Femur (tissue), 1 donor: ENCODE data around the gene DNAAF1.

Source experiments
- DNase-seq: peaks from one replicate; pipeline ENCODE4 v3.0.0-alpha.2; 2017

Gene DNAAF1

DNA sequence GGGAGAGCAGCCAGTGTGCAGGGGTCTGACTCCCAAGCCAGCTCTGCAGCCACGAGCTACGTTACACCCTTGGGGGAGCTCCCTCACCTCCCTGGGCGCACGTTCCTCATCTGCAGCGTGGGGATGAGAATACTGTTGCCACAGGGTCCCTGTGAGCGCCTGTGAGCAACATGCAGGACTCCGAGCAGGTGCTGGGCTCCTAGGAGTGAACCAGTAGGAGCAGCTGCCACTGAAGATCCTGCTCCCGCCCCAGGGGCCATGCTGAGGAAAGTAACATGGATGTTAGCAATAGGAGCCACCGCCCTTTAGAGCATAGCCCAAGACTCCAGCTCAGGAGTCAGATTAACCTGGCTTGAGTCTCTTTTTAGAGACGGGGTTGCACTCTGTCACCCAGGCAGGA lies 15.9 kb downstream of the DNAAF1 start:
- DNase-seq = no peak

DNA sequence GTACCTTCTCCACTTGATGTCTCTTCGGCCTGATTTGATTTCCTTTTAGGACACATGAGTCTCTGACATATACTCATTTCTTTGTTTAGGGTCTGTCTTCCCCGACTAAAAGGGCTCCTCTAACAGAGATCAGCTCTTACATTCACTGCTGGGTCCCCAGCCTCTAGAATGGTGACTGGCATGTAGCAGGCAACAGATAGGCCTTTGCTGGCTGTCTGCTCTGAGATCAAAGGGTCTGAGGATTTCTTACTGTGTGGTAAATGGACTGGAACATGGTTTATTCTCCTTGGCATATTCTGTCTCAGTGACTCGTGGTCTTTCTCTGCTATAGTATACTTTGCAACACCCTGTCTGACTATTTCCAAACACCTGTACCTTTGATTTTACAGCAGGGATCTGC lies 16.7 kb downstream of the DNAAF1 start:
- DNase-seq = no peak

DNA sequence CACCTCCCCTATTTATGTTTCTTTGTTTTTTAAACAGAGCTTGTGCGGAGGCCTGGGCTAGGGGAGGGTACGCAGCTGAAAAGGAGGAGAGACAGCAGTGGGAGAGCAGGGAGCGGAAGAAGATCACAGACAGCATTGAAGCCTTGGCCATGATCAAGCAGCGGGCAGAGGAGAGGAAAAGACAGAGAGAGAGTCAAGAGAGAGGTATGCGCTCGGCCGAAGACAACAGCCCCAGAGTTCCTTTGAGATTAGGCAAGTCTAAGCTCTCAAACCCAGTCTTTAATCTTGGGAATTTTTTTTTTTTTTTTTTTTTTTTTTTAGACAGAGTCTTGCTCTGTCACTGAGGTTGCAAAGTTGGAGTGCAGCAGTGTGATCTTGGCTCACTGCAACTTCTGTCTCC lies 20.6 kb downstream of the DNAAF1 start:
- no peak for DNase-seq

DNA sequence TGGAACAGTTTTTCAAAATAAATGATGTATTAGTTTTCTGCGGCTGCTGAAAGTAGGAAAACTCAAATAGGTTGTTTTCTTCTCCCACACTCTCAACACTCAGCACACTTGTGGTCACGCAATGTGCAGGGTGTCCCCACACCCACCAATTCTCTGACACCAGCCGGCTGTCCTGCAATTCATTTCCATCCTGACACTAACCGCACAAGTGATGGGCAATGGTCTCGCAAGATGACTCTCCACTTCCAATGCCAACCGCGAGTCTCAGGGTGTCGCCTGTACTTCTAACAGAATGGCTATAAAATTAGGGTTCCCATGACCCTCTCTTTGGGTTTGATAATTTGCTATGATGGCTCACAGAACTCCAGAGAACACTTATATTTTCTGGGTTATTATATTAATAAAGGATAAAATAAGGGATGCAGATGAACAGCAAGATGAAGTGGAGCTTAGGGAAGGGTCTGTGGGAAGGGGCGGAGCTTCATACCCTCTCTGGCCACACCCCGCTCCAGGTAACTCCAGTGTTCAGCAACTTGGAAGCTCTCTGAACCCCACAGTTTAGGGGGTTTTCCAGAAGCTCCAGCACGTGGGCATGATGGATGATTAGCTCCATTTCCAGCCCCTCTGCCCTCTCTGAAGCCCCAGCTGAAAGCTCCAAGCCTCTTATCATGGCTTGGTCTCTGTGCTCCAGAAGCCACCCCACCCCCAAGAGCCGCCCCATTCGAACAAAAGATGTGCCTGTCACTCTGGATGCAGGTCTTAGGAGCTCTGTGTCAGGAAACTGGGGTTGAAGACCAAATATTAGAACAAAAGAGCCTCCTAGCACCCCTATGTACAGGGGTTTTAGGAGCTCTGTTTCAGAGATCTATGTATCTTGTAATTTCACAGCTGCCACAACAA lies 21.9 kb downstream of the DNAAF1 start:
- no peak for DNase-seq

DNA sequence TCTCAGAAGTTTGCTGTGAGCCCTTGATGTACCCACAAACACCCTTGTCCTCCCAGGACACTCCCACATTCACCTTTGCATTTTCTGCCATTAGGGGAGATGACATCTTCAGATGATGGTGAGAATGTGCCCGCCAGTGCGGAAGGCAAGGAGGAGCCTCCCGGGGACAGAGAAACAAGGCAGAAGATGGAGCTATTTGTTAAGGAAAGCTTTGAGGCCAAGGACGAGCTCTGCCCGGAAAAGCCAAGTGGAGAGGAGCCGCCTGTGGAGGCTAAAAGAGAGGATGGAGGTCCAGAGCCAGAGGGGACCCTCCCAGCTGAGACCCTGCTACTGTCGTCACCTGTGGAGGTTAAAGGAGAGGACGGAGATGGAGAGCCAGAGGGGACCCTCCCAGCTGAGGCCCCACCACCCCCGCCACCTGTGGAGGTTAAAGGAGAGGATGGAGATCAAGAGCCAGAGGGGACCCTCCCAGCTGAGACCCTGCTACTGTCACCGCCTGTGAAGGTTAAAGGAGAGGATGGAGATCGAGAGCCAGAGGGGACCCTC lies 24.7 kb downstream of the DNAAF1 start:
- no peak for DNase-seq

DNA sequence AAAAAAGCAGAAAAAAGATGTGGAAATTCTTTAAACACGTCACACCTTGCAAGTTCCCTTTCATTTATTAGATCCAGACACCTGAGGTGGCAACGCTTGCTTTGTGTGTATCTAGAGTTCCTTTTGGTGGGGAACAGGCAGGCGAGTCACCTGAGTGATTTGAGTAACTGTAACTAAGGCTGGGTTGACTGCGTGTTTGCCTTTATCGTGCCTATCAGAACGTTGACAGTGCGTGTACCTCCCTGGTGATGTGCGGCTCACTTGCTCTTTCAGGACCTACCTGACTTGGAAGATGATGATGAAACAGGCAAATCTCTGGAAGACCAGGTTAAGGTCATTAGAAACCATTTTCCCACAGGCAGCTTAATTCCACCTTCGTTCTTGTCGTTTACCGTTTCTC lies 29.3 kb downstream of the DNAAF1 start:
- no peak for DNase-seq

DNA sequence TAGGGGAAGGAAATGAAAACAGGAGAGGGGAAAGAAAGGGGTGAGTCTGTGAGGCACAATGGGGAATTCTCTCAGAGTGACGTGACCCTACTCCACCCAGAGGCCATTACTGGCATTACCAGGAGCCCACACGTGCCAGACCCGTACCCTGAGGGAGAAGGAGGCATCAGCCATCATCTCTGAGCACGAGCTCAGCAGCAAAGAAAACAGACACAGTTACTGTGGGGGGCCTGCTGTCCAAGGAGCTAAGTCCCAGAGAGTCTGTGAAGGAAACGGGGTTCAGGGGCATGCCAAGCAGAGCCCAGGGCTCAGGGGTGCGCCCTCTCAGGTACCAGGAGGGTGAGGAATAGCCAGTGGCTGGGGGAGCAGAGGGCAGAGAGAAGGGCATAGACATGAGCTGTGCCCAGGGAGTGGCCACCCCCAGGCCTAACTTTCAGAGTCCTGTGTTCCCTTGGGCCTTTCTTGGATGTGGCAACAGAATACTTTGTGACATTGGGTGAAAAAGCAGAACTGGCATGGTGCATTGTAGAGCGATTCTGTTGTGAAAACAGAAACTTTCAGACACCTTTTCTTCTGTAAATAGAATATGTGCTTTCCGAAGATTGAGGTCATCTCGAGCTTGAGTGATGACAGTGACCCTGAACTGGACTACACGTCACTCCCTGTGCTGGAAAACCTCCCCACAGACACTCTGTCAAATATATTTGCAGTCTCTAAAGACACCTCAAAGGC lies 30.4 kb downstream of the DNAAF1 start:
- DNase-seq = no peak

DNA sequence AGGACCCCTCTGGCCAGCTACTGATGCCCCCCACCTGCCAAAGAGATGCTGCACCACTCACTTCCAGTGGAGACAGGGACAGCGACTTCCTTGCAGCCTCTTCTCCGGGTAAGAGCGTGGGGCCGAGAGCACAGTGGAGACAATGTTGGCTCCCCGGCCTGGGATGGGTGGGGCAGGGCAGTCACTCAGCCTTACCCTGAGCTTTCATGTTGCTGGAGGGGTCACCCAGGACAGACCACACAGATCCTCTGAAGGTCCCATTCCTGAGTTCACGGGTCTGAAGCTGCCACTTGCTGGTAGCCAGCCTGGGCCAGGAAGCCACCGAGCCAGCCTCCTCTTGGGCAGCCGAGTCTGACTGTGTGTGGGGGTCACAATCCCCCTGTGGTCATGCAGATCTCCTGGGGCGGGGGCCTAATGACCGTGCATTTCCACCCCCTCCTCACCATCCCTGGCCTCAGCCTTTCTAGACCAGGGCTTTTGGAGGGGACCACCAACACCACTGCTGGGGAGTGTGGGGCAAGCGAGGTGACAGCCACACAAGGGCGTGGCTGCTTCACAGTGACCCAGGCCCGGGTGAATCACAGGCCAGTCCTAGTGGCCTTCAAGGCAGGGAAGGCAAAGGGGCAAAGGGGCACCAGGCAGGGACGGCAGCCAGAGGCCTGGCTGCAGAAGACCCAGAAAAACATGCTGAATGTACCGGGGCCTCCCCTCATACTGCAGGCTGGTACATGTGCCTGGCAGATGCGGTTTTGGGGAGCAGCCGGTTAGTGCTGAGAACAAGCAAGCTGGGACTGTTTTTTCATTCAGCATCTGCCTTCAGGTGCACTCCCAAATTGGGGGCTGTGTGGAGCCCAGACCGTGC lies 31.3 kb downstream of the DNAAF1 start:
- DNase-seq = no peak

DNA sequence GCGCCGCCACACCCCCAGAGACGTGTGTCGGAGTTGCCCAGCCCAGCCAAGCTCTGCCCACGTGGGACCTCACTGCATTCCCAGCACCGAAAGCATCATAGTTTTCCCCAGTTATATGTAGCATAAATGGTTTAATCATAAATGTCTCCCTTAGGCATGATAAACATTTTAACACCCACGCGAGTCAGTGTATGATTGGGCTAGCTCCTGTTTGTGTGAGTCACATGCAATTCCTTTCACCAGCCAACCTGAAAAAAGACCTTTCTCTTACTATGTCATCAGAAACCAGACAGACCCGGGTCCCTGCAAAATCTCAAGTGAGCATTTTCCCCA lies 32.6 kb downstream of the DNAAF1 start:
- DNase-seq = no peak

DNA sequence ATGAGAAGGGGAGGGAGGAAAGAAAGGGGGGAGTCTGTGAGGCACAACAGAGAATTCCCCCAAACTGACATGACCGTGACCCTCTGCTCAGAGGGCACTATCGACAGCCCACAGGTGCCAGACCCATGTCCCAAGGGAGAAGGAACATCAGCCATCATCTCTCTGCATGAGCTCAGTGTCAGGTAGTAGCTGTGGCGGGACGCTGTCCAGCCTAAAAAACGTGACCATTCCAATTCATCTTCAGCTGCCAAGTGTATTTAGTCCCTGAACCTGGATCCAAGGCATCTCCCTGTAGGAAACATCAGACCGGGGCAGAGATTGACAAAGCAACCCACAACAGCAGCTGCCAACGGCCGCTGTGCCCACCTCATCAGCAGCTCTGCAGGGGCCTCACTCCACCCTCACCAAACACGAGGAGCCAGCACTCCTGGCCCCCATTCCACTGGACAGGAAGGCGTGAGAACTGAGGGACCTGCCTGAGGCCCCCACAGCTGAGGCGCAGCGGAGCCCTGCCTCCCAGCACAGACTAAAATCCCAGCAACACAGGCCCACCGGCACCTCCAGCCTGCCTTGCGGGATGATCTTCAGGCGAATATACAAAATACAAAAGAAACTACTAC lies 33.1 kb downstream of the DNAAF1 start:
- no peak for DNase-seq

DNA sequence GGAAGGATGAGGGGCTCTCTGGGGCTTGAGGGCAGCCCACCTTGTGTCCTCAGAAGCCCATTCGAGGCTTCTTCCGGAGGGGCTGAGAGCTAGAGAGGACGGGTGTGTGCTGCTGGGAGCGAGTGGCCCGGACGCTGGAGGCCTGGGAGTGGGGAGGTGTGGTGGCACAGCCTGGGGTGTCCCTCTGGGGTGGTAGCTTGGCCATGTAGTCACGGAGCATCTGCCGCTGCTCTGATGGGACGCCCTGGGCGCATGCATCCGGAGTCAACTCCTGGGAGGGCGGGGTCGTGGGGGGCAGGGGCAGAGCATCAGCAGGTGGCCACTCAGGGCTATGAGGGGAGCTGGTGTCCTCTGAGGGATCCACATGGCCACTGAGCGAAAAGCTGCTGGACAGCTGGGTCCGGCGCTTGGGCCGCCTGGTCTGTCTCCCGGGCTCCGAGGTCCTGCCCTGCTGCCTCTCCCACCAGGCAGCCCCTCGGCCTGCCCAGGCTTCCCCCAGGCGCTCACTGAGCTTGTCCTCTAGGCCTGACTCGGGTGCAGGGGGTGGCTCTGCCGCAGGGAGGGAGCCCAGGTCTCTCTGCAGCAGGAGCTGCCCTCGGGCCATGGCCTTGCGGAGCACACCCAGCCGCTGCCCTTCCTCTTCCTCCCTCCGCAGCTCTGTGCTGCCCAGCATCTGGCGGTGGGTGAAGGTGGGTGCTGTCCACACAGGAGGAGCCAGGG lies 33.9 kb downstream of the DNAAF1 start:
- no peak for DNase-seq

DNA sequence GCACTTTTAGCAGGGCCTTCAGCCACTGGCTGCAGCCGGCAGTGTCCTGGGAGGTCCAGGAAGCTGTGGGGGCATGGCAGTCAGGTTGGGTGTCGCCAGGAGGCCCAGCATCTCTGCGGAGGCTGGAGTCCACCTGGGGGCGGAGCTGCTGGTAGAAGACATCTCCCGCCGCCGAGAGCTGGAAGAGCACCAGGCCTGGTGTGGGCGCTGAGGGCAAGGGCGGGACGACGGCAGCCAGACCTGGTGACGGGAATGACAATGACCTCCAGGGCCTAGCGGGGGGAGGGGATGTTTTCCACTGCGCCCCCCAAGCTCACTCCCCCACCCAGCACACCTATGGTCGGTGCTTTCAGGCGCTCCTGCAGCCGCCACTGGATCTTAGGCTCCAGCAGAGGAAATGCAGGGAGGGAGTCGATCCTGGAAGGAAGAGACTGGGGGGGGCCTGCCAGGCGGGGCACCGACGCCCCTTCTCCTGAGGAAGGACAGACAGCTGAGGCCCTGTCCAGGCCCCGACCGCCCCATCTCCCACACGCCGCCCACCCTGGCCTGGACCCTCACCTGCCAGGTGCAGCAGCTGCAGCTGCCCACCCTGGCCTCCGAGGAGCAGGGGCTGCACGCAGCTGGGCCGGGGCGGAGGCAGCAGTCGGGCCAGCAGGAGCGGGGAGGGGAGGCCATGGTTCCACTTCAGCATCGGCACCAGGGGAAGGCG lies 34.7 kb downstream of the DNAAF1 start:
- DNase-seq = no peak

DNA sequence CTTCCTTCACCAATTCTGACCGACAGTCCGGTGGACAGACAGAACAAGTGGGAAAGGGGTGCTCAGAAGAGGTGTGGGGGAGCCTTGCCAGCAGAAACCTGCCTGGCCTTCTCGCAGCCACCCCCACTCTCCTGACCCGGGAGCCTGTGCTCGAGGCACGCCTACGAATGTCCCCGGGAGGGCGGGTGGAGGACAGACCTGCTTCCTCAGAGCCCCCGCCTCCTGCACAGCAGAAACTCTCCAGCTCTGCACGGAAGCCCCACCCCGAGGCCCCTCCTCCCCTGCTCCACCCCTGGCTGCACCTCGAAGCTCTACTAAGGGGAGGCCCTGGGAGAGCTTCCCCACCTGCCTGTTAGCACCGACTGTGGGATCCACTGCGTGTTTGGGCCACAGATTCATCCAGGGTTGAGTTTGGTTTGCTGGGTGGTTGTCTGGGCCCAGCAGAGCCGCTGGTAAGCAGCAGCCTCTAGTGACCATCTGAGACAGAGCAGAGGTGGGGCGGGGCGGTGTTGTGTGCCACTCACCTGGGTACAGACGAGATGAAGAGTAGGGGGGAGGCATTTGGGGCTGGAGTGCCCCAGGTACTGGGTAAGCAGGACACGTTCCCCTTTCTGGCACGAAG lies 35.5 kb downstream of the DNAAF1 start:
- no peak for DNase-seq

DNA sequence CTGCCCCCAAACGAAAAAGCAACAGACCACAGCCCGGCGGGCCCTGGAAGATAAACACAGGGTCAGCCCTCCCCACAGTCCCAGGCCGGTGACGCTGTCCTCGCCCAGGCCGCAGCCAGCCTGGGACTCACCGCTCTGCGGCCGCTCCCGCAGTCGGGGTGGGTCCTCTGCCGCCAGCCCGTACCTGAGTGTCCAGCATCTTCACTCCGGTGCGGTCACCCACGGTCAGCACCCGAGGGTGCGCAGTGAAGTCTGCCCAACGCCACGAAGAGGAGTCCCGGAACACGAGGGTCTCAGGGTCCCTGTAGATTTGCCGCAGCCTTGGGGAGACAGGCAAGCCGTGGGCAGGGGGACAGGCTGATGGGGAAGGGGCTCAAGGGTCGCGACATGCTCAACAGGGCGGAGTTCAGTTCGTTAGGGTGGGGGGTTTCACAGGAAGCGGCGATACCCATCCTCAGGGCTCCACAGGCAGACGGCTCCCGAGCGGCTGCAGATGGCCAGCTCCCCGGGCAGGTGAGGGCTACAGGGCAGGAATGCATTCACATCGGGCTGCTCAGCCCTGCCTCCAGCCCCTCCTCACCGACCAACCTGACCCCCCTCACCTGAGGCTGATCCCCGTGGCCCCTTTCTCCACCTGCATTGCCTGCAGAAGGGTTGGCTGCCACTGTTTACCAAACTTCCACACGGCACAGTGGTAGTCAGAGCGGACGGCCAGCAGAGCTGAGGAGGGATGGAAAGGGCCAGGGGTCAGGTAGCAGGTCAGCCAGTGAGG lies 36.2 kb downstream of the DNAAF1 start:
- no peak for DNase-seq

DNA sequence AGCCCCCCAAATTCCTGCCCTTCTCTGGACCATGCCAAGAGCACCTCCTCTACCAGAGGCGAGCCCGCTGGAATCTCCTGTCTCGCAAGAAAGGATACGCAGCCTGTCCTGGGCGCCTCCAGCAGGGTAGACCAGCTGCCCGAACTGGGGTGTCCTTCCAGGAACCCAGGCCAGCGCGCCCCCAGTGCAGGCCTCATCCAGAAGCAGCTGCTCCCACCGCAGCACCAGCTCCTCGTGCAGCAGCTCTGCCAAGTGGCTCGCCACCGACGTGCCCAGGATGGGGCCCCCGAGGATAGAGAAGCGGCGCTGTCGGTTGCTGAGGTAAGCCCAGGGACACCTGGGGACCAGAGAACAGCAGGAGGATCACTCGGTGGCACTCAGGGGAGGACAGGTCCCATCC lies 37.0 kb downstream of the DNAAF1 start:
- no peak for DNase-seq

DNA sequence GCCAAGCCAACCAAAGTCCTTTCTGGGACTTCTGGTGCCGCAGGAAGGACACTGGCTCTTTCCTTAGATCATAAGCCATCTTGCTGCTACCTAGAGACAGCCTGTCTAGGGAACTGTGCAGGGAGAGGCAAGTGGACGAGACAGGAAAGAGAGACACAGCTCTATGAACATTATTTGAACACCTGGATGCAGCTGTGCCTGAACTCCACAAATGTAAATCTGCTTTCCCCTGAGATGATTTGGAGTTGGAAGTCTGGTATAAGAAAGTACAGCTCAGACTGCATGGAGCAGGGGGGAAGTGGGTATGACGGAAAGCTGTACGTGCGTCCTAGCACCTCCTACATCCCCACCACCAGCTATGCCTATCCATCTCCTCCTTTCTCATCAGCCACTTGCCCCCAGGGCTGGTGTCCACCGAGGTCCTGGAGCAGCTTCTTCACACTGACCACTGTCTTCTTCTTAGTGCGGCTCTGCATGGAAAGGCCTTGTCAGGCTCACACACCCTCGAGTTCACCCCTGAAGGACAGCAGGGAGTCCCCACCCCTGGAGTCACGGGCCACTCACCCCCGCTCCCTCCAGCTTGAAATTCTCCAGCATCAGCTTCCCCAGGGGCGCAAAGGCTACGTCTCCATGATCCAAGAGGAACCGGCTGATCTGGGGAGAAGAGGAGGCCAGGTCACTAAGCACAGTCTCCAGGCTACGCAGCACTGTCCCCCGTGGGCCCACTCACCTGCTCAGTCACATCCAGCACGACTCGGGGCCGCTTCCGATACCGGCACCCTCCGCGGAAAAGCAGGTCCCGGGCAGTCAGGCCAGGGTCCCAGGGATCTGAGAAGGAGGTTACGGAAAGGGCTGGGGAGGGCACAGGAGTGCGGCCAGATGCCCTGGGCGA lies 37.8 kb downstream of the DNAAF1 start:
- DNase-seq = no peak

DNA sequence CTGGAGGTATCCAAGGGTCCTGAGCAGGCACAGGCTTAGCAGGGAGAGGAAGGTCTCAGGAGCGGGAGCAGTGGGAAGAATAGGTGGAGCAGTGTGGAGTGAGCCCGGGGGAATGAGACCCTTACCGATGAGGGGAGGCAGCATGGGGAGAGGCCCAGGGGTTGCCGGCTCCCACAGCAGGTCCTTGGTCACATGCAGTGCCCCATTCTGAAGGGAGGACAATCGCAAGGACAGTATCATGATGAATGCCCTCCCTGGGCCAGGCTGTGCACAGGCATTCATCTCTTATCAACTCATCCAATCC lies 38.4 kb downstream of the DNAAF1 start:
- DNase-seq = no peak

DNA sequence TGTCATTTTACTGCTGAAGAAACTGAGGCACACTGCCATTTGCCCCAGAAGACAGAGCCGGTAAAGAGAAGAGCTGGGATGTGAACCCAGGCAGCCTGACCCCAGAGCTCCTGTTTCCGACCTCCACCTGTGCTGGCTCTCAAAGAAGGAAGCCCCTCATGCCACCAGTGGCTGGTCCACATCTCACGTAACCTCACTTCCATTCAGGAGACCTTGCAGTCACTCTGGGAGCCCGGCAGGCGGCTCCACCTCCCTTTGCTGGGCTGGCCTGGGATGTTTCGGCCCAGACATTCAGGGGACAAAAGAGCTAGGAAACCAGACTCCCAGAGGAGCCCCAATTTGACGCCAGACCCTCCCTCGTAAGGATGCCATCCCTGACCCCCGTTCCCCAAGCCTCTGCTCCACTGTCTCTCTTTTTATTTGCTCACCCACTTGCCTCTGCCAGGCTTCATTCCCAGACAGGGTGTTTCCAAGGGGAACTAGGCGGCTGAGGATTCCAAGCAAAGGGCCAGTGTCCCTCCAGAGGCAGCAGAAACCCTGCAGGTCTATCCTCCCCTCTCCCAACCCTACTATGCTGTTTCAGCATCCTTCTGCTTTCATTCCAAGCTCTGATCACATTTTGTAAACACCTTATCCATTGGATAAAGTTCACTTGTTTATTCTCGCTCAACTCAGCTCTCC lies 38.9 kb downstream of the DNAAF1 start:
- DNase-seq = no peak

DNA sequence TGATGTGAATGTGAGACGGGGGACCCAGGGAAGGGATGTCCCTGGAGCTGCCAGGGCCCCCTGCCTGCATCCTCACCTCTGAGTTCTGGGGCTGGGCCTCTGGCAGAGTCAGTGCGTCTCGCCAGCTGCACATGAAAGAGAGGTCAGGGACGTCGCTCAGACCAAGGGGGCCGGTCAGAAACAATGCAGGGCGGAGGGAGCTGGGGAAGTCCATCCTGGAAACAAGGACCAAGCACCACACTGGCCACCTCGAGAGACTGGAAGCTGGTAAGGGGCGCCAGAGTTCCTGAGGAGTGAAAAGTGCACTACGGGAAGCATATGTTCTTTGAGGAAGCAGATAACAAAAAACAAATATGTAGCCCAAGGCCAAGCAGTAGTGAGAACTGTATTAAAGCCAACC lies 39.7 kb downstream of the DNAAF1 start:
- no peak for DNase-seq
